HG03064 (cell line): ENCODE measurements around the gene PGBD4.
"Not testable (repeated sequence)": the region's sequence is repeated elsewhere in the genome, so short reads cannot be mapped to it uniquely, and the experiment has no call there.

ENCODE experiments used
- ATAC-seq: cut with Tn5 transposase; IDR thresholded peaks from one replicate; pipeline ENCODE4 v1.9.1; 2021; ENCODE audit warnings: low read depth; ENCODE audit not compliant: unreplicated experiment

The PGBD4 gene

GRCh38 chr15:34111488-34111887 lies 9.6 kb downstream of the PGBD4 start:
- ATAC-seq: no peak

- no peak for ATAC-seq
These were observed 12.3 kb downstream of the PGBD4 start for GRCh38 chr15:34114215-34114614.

- no peak for ATAC-seq
These were observed 12.9 kb downstream of the PGBD4 start for GRCh38 chr15:34114739-34115138.

GRCh38 chr15:34116620-34117019 lies 14.7 kb downstream of the PGBD4 start:
- ATAC-seq: no peak

- ATAC-seq: no peak
These were observed 17.4 kb downstream of the PGBD4 start for GRCh38 chr15:34119291-34119690.

GRCh38 chr15:34120420-34120819 lies 18.5 kb downstream of the PGBD4 start:
- not testable (repeated sequence) for ATAC-seq

- not testable (repeated sequence) for ATAC-seq
These were observed 19.9 kb downstream of the PGBD4 start for GRCh38 chr15:34121786-34122185.

GRCh38 chr15:34122771-34123183 lies 20.9 kb downstream of the PGBD4 start:
- no peak for ATAC-seq

GRCh38 chr15:34124651-34125050 lies 22.8 kb downstream of the PGBD4 start:
- ATAC-seq: no peak

- ATAC-seq: no peak
These were observed 24.1 kb downstream of the PGBD4 start for GRCh38 chr15:34125945-34126344.

- no peak for ATAC-seq
These were observed 24.6 kb downstream of the PGBD4 start for GRCh38 chr15:34126522-34126921.

GRCh38 chr15:34128898-34129297 lies 27.0 kb downstream of the PGBD4 start:
- no peak for ATAC-seq

GRCh38 chr15:34132881-34133280 lies 31.0 kb downstream of the PGBD4 start:
- ATAC-seq: no peak

GRCh38 chr15:34133511-34133910 lies 31.6 kb downstream of the PGBD4 start:
- no peak for ATAC-seq

- ATAC-seq: no peak
These were observed 45.7 kb downstream of the PGBD4 start for GRCh38 chr15:34147371-34148140.

GRCh38 chr15:34154725-34155204 lies 52.9 kb downstream of the PGBD4 start:
- no peak for ATAC-seq

- ATAC-seq: no peak
These were observed 54.0 kb downstream of the PGBD4 start for GRCh38 chr15:34155859-34156258.
